Vagina (tissue), 2 donors: ENCODE measurements around the gene PBX1. TPM values are rescaled to one million over a fixed set of nuclear protein-coding genes. Genes with fewer than 3 reads are reported as not detected.
A peak's percentile ranks its signal among the peaks of the same experiment; 100 is the strongest.

ENCODE experiments used
- DNase-seq, 2 donors: peaks; one replicate each; pipeline ENCODE4 v3.0.0-alpha.2; 2017; ENCODE audit errors: extremely low spot score in 2 of 2
- H3K27ac ChIP-seq: fragments of 200-600 bp; sonication (generic); one replicate; pipeline ENCODE4 v1.5.1; 2019
- H3K27me3 ChIP-seq: fragments of 200-600 bp; sonication (generic); one replicate; pipeline ENCODE4 v1.5.1; 2019
- H3K36me3 ChIP-seq, 2 donors: fragments of 200-600 bp; sonication (generic); one replicate each; pipeline ENCODE4 v1.5.1; 2017 to 2019
- H3K4me1 ChIP-seq: fragments of 200-600 bp; sonication (generic); one replicate; pipeline ENCODE4 v1.5.1; 2019
- H3K4me3 ChIP-seq, 2 donors: fragments of 200-600 bp; sonication (generic); 1 replicate in 1 of 2; 2 replicates in 1 of 2; pipeline ENCODE4 v1.5.1; 2016 to 2019
- H3K9me3 ChIP-seq: fragments of 200-600 bp; sonication (generic); one replicate; pipeline ENCODE4 v1.5.1; 2019
- POLR2A ChIP-seq, 2 donors: fragments of 450-650 bp; IDR thresholded peaks; one replicate each; pipeline ENCODE4 v1.6.1; 2017; ENCODE audit warnings: antibody characterized with exemption in 2 of 2, mild to moderate bottlenecking in 2 of 2, moderate library complexity in 2 of 2
- POLR2AphosphoS5 ChIP-seq, 2 donors: sonication (generic); formaldehyde crosslinking; IDR thresholded peaks; one replicate each; pipeline ENCODE4 v1.9.0; 2017; ENCODE audit warnings: antibody characterized with exemption in 2 of 2, mild to moderate bottlenecking in 2 of 2, low read depth in 1 of 2; ENCODE audit not compliant: insufficient read depth in 1 of 2
- intact Hi-C: fragments of 100-400 bp; cut with DNase I; formaldehyde crosslinking; loops from one replicate; pipeline ENCODE4 v1.15.1; 2023
- total RNA-seq: library from RNA; depleted of rRNA; stranded (reverse); fragments of >200 nt; gene quantifications from one replicate; pipeline ENCODE4 v1.2.3, GENCODE V29; 2016
- TF ChIP-seq, protein P1 (sequence below), 3 experiments: fragments of 450-650 bp in 2 of 3; fragments of 200-600 bp in 1 of 3; sonication (generic) in 1 of 3; IDR thresholded peaks; one replicate each; pipeline ENCODE4 v1.5.1; 2017 to 2019; ENCODE audit warnings: antibody characterized with exemption in 3 of 3, mild to moderate bottlenecking in 2 of 3, moderate library complexity in 2 of 3

PBX1 gene
- total RNA-seq, 1 donor from 2014 or later, result 69.0 TPM

- Histone ChIP-seq H3K27ac (no peak overlapping the region), H3K4me3 (no peak overlapping the region), H3K27me3 (no peaks in the 10 kb centered on the region), H3K4me1 (peaks cover 64% of the 10 kb centered on the region), H3K9me3 (no peaks in the 10 kb centered on the region), H3K36me3 (no peaks in the 10 kb centered on the region)
- TF ChIP-seq, protein P1, sequence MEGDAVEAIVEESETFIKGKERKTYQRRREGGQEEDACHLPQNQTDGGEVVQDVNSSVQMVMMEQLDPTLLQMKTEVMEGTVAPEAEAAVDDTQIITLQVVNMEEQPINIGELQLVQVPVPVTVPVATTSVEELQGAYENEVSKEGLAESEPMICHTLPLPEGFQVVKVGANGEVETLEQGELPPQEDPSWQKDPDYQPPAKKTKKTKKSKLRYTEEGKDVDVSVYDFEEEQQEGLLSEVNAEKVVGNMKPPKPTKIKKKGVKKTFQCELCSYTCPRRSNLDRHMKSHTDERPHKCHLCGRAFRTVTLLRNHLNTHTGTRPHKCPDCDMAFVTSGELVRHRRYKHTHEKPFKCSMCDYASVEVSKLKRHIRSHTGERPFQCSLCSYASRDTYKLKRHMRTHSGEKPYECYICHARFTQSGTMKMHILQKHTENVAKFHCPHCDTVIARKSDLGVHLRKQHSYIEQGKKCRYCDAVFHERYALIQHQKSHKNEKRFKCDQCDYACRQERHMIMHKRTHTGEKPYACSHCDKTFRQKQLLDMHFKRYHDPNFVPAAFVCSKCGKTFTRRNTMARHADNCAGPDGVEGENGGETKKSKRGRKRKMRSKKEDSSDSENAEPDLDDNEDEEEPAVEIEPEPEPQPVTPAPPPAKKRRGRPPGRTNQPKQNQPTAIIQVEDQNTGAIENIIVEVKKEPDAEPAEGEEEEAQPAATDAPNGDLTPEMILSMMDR (IDR thresholded peaks at IDR 0.05), result no peak
- TF ChIP-seq POLR2A (IDR thresholded peaks at IDR 0.05), result no peak
- no peak for DNase-seq
- intact Hi-C loops, result no loop called here
Observed at GRCh38 chr1:164764333-164764732, 205.3 kb downstream of the PBX1 start.

DNA sequence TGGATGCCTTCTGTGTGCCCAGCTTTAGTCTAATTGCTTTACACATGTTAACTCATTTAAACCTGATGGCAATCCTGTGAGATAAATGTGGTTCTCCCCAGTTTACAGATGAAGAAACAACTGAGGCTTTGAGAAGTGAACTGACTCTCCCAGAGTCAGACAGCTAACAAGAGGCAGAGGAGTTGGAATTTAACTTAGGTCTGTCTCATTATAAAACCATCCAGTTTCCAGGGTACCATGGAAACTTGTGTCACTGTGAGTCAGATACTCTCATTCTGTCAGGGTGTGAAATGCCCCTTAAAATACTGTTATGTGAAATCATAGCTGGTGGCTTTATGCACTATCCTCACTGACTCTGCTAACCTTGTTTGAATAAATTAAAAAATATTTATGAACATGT, 206.6 kb downstream of the PBX1 start:
- DNase-seq, result no peak
- Histone ChIP-seq H3K4me1 (peaks cover 64% of the 10 kb centered on the region), H3K27me3 (no peaks in the 10 kb centered on the region), H3K4me3 (no peak overlapping the region), H3K9me3 (no peaks in the 10 kb centered on the region), H3K36me3 (no peaks in the 10 kb centered on the region), H3K27ac (peak overlapping the region; percentile 82)
- TF ChIP-seq, protein P1 (IDR thresholded peaks at IDR 0.05), result no peak
- TF ChIP-seq POLR2AphosphoS5 (IDR thresholded peaks at IDR 0.05; ENCODE audit: insufficient read depth in 1 of 2, low read depth in 1 of 2) (no peak), POLR2A (IDR thresholded peaks at IDR 0.05) (no peak)
- intact Hi-C loops, result no loop called here

GRCh38 chr1:164765992-164766720, 207.2 kb downstream of the PBX1 start:
- TF ChIP-seq POLR2AphosphoS5 (IDR thresholded peaks at IDR 0.05; ENCODE audit: insufficient read depth in 1 of 2, low read depth in 1 of 2) (no peak), POLR2A (IDR thresholded peaks at IDR 0.05) (no peak)
- TF ChIP-seq, protein P1 (IDR thresholded peaks at IDR 0.05), result no peak
- no peaks in the 10 kb centered on the region for H3K36me3 ChIP-seq
- peak overlapping the region; percentile 82 for H3K27ac ChIP-seq
- no peak for DNase-seq
- H3K9me3 ChIP-seq, result no peaks in the 10 kb centered on the region
- H3K27me3 ChIP-seq, result no peaks in the 10 kb centered on the region
- H3K4me1 ChIP-seq, result peaks cover 64% of the 10 kb centered on the region
- intact Hi-C loops, result no loop called here
- no peak overlapping the region for H3K4me3 ChIP-seq

- Histone ChIP-seq H3K36me3 (no peaks in the 10 kb centered on the region), H3K27me3 (no peaks in the 10 kb centered on the region), H3K9me3 (no peaks in the 10 kb centered on the region), H3K27ac (peak overlapping the region; percentile 82), H3K4me1 (peaks cover 80% of the 10 kb centered on the region), H3K4me3 (no peak overlapping the region)
- TF ChIP-seq POLR2AphosphoS5 (IDR thresholded peaks at IDR 0.05; ENCODE audit: insufficient read depth in 1 of 2, low read depth in 1 of 2), result no peak
- no peak for TF ChIP-seq POLR2A (IDR thresholded peaks at IDR 0.05)
- TF ChIP-seq, protein P1 (IDR thresholded peaks at IDR 0.05), result no peak
- intact Hi-C loops, result no loop called here
- no peak for DNase-seq
Observed at GRCh38 chr1:164767752-164768402, 208.9 kb downstream of the PBX1 start.

DNA sequence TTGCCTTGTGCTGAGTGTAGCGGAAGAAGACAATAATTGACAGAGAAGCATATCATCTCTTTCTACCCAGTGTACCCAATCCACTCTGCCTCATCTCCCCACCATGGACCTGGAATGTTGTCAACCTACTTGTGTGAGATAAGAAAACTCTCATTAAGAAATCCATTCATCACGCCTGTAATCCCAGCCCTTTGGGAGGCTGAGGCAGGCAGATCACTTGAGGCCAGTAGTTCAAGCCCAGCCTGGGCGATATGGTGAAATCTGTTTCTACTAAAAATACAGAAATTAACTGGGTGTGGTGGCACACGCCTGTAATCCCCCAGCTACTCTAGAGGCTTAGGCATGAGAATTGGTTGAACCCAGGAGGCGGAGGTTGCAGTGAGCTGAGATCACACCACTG, 209.6 kb downstream of the PBX1 start:
- no peaks in the 10 kb centered on the region for H3K27me3 ChIP-seq
- intact Hi-C loops, result no loop called here
- no peaks in the 10 kb centered on the region for H3K36me3 ChIP-seq
- DNase-seq, result no peak
- no peak overlapping the region for H3K4me3 ChIP-seq
- TF ChIP-seq, protein P1 (IDR thresholded peaks at IDR 0.05), result no peak
- no peak for TF ChIP-seq POLR2AphosphoS5 (IDR thresholded peaks at IDR 0.05; ENCODE audit: insufficient read depth in 1 of 2, low read depth in 1 of 2)
- no peak for TF ChIP-seq POLR2A (IDR thresholded peaks at IDR 0.05)
- H3K27ac ChIP-seq, result peak overlapping the region; percentile 82
- H3K9me3 ChIP-seq, result no peaks in the 10 kb centered on the region
- peaks cover 88% of the 10 kb centered on the region for H3K4me1 ChIP-seq
